HTERT RPE-1 (cell line): Measurements from ENCODE around the gene ARMC10.
"Not testable (repeated sequence)": the region's sequence is repeated elsewhere in the genome, so short reads cannot be mapped to it uniquely, and the experiment has no call there.

ENCODE experiments used
- in situ Hi-C: fragments of 300-500 bp; cut with MboI; formaldehyde crosslinking; loops from 4 replicates; pipeline ENCODE4 v1.14.3; 2020; ENCODE audit warnings: low sequenced_read_pairs

Gene ARMC10

DNA sequence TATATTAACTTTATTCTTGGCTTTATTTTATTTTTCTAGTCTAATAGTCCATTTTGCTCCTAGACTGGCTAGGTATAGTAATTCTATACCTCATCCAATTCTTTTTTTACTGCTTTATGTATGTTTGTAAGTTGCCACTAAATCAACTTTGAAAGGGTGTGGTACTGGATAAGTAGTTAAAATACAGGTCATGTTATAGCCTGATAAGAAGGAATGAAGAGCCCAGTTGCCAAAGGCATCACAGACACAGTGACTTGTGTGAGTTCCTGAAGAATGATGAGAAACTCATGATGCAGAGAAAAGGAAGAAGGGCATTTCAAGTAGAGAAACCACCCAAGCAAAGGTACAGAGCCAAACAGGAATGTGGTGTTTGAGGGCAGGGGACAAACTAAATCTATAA, 46.7 kb downstream of the ARMC10 start:
- in situ Hi-C loops: no loop called here

DNA sequence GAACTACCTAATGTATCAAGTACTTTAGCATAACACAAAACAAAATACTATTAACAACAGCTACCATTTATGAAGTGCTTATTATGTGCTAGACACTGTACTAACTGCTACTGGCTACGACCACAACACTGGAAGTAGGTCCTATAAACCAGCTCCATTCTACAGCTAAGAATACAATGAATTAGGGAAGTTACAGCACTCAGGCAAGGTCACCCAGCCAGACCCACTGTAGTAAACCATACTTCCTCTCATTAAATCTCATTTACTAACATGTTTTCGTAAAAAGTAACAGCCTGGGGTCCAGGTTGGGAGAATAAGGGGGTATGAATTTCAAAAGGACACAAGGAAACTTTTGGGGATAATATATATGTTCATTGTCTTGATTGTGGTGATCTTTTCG, 48.6 kb downstream of the ARMC10 start:
- in situ Hi-C loops: no loop called here

DNA sequence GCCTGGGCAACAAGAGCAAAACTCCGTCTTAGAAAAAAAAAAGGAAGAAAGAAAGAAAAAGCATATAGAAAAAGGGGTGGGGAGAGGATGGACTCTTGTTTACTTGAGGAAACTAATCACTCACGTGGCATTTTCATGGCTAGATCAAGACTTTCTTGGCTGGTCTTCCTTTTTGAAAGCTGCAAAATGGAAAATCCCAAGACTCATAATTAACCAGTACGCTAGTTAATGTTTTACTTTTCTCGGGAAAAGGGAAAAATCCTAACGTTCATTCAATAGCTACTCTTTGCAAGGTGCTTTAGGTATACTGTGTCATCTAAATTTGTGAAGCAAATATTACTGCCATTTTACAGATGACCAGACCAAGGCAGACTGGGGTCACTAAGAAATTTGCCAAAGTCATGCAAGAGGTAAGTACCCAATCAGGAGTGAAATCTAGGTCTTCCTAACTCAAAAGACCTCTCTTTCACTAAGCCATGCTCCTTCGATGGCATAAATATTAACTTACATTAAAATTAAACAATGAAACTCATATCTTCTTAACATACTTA, 49.6 kb downstream of the ARMC10 start:
- in situ Hi-C loops: no loop called here

DNA sequence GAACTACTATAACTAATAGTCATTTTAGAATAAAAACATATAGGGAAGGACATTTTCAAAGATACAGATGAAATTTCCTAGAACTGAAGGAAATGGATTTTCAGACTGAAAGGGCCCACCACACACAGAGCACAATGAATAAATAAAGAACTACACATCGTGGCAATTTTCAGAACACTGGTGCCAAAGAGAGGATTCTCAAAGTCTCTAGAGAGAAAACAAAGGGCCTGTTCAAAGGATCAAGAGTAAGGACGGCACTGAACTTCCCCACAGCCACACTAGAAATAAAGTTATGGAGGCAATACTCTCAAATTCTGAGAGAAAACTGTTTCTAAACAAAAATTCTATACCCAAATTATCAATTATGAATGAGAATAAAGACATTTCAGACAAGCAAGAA, 52.1 kb downstream of the ARMC10 start:
- in situ Hi-C loops: no loop called here

DNA sequence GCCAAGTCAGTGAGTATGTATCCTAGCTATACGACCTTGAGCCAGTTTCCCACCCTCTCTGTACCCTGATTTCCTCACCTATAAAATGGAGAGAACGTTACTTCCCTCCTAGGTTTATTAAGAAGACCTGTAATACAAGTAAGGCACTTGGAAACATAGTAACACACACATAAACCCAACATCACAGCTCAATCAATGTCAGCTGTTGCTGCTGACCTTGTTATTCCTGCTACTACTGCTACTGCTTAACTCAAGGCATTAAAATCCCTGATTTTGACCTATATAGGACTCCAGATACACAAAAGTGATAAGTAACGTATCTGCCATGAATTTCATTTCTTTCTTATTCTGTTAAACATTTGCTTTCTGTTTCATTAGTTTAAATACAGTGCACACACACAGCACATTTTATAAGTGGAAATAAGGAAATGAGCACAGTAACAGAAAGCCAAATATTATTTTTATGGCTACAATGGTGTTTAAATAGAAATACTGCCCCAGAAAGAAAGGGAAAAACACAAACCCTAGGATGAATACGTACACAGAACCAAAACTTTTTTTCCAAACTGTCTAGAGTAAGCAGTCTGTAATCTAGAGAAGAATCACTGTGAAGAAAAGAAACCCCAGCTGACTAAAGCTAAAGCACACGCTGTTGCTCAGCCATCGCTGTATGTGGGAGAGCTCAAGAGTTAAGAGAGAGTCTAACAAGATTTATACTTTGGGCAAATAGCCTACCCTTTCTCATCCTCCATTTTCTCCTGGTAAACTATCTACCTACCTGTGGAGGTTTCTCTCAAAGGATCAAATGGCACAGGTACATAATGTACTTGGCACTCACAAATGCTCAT, 55.0 kb downstream of the ARMC10 start:
- in situ Hi-C loops: no loop called here

DNA sequence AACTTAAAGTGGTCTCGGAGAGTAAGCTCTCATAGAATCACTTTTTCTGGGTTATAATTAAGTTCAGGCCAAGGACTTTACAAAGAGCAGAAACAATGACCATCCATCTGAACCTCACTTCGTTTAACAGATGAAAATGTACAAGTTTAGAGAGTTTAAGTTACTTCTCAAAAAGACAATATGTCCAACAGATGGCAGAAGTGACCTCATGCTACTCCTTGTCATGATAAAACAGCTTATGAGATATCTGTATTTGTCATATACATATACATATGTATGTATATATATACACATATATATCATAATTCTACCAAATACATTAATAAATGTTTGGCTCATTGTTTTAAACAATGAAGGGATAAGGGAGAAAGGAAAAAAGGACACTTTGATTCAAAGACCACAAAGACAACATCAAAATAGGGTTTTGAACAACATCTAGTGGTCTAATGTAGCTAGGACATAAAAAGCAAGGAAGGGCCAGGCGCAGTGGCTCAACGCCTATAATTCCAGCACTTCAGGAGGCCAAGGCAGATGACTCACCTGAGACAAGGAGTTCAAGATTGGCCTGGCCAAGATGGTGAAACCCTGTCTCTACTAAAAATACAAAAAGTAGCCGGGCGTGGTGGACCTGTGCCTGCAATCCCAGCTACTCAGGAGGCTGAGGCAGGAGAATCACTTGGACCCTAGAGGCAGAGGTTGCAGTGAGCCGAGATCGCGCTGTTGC, 56.1 kb downstream of the ARMC10 start:
- in situ Hi-C loops: no loop called here

DNA sequence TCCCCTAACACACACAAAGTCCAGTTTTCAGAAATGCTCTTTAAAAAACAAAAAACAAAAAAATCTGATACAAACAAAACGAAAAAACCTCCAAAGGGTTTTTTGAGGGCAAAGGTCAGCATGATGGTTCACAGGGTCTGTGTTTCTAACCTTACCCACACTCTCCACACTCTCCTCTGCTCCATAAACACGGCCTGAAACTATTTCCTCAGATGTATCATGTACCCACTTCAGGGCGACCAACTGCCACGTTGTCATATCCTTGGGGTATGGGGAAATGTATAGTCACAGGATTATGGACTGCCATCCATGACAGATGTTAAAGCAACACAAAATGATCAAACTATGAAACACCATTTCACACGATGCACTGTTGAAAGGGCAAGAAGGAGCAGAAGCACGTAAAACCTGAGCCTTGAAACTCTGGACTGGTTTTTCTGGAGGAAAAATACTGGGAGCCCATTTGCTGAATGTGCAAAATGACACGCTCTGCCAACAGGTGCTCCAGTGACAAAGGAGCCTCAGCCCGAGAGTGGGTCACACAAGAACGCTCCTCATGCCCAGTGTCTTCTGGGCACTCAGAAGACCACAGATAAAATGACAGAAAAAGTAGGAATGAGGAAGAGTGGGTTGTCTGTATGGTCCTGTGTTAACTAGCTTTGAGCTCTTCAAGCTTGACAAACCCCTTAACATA, 58.2 kb downstream of the ARMC10 start:
- in situ Hi-C loops: no loop called here

DNA sequence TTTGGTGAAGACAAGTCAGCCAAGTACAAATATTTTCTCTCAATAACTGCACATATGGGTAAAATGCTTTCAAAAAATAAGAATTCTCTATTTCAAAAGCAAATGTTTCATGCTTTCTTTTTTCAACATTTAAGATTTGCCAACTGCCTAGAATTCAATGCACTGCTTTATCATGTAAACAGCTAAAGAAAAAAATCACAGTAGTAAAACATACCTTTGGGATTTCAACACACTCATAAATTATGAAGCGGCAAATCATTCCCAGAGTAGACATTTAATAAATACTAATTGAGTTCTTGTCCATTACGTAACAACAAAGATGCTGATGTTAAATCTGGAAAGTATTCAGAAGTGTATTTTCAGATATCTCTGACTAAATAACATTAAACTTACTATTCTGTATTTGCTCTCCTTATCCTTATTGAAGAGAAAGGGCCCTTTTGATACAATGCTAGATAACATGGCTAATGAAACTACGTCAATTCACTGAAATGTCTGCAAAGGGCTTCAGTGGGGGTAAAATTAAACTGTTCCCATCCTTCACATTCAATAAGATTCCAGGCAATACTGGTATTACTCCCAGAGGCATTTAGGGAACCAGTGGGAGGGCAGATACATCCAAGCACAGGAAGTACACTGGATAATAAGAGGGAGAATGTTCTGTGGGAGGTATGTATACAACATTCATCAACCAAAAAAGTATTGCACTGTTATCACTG, 60.1 kb downstream of the ARMC10 start:
- in situ Hi-C loops: no loop called here

DNA sequence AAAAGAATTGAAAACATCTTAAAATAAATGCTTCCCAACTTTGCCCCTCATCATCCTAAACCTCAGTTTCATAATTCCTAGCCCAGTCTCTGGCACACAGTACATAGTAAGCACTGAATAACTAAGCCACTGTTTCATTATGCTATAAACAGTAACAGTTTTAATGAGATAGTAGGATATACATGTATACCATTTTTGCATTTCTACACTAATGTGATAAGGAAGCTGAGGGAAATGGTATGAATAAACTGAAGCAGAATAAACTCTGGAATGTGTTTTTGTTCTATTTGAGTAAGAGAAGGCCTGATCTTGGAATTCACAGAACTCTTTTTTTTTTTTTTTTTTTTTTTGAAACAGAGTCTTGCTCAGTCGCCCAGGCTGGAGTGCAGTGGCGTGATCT, 65.1 kb downstream of the ARMC10 start:
- in situ Hi-C loops: no loop called here

DNA sequence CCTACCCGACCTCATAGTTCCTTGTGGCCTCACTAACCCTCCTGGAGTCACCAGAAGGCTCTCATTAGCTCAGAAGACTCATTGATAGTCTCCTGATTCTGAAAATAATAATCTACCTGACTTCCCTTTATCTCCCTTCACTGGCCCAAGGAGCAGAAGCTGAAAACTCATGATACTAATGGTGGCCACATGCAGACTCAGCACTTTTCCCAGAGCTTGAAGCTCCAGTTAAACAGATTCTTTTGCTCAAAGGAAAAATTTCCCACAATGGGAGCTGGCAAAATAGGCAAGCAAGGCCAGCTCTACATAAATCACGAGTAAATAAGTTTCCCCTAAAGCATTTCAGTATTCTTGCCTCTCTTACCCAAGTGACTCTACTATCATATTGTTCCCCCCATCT, 65.7 kb downstream of the ARMC10 start:
- in situ Hi-C loops: no loop called here

DNA sequence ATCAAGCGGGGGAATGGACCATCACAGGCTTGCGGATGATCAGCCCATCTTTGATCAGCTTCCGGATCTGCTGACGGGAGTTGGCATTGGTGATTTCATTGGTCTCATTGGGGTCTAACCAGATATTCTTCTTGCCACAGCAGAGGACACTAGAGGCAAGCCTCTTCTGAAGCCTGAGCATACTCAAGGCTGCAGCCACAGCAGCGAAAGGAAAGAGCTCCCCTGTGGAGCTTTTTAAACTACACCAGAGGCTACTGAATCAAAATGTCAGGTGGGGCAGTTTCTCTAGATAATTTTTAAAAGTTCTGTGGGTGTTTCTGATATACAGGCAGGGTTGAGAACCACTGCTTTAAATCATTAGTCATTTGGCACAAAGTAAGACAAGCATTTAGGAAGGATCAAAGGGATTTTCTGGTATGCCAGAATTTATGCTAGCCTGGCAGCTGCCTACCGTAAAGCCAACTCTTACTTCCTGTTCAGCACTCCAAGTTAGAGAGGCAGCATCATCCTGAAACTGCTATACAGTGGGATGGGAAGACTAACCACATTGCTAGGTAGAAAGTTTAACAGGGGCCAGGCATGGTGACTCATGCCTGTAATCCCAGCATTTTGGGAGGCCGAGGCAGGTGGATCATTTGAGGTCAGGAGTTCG, 66.9 kb downstream of the ARMC10 start:
- in situ Hi-C loops: no loop called here

DNA sequence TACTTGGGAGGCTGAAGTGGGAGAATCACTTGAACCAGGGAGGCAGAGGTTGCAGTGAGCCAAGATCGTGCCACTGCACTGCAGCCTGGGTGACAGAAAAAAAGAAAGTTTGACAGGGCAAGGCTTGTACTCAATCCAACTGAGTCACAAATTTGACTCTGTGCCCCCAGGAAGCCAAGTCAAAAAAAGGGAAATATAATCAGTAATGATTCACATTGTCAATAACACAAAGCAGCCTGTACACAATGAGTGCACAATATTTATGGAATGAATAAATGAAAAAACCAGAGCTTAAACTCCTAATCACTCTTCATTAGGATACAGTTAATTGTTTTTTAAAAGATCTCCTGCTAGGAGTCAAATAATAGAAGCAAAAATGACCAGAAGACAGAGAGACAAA, 67.6 kb downstream of the ARMC10 start:
- in situ Hi-C loops: no loop called here

DNA sequence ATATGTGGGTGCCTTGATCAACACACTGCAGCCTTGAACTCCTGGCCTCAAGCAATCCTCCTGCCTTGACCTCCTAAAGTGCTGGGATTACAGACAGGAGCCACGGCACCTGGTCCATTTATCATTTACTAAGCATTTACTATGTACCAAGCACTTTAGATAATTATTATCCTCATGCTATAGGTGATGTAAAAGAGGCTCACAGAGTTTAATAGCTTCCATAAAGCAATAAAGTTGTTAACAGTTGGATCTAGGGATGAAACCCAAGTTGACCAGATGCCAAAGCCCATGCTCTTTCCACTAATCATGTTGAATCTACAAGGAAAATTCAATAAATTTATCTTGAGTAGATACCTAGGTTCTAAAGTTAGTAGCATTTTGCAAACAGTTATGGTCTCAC, 68.9 kb downstream of the ARMC10 start:
- in situ Hi-C loops: no loop called here

DNA sequence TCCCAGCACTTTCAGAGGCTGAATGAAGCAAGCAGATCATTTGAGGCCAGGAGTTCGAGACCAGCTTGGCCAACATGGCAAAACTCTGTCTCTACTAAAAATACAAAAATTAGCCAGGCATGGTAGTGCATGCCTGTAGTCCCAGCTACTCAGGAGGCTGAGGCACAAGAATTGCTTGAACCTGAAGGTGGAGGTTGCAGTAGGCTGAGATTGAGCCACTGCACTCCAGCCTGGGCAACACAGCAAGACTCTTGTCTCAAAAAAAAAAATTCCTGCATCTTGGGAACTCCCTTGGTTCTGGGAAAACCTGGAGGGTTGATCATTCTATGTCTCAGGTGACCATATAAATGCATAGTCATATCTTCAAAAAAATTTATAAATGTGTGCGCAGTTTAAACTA, 69.8 kb downstream of the ARMC10 start:
- in situ Hi-C loops: not testable (repeated sequence)

DNA sequence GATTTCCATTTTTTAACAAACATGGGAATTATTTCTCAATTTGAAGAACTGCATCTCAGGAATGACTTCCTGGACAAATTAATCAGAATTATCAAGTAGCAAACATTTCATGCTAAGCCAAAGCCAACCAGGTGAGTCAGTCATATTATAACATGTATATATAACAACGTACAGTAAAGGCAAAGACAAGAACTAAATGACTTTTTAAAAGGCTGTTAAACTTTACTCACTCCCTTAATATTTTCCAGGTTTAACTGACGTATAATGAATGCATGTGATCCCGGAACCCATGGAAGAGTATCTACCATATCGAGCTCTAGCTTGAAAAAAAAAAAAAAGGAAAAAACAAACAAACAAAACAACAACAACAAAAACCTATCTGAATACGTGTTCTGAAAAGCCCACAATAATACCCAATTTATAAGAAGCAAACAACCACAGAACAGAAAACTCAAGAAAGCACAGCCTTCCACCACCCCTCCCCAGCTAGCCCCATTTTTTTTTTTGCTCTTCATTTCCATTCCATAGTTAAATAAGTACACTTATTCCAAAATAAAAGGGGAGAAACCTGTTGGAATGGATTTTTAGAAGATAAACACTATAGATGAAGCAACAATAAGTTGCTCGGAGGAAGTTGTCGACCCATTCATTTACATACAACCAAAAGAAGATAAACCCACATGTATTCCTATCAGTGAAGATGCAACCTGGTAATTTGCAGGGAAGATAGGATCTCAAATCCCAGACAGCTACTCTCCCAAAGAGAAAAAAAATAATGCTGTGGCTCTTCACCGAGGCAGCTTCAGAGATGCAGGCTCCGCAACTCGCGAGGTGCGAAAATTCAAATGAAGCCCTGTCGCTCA, 73.4 kb downstream of the ARMC10 start:
- in situ Hi-C loops: no loop called here
